Pons (tissue), 1 donor: ENCODE results near the gene ST3GAL4.
A peak's percentile ranks its signal among the peaks of the same experiment; 100 is the strongest.
"Not testable (repeated sequence)": the region's sequence is repeated elsewhere in the genome, so short reads cannot be mapped to it uniquely, and the experiment has no call there.

ENCODE experiments used
- DNase-seq: peaks from one replicate; pipeline ENCODE4 v3.0.0-alpha.2; 2016; ENCODE audit warnings: low spot score

ST3GAL4 gene

DNA sequence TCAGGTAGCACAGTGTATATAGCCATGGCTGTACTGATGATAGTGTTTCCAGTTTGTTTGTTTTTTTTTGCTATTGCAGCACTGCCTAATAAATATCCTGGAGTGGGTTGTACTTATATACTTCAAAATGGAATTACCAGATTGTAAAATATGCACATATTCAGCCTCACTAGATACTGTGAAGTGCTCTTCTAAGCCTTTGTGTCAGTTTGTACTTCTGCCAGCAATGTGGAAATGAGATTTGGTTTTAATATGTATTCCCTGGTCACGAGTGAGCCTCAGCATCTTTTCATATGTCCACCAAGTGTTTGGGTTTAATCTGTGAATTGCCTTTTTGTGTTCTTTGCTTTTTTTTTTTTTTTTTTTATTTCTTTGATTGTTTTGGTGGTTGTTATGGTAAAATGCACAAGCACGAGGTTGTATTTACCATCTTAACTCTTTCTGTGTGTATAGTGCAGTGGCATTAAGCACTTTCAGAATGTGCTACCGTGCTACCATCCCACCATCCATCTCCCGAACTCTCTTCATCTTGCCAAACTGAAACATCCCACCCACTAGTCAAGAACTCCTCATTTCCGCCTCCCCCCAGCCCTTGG is 34.9 kb downstream of the ST3GAL4 start:
- DNase-seq, result no peak

DNA sequence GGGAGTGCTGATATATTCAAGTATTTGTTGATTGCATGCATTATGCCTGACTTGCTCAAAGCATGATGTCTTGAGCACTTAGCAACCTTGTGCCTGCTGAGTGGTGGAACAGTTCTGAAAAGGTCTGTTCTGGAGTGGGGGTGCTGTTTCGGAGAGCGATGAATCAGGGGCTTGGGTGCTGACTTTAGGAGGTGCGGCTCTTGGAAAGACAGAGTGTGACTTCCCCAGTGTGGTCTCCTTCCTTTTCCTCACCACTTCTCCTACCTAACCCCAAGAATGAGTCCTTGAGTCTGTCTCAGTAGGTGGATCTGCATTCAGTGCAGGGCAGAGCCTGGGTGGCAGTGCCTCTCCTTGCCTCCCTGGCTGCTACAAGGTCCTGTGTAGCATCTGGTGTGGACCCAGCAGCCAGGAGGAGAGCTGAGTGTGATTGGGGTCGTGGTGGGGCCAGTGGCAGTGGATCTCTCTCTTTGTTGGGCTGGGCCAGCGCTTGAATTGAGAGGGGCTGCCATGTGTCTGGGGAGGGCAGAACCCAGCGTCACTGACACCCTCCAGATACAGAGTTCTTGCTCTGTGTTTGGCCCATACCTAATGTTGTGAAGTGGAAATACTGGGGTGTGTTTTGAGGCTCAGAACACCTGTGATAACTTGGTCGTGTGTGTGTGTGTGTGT is 35.9 kb downstream of the ST3GAL4 start:
- no peak for DNase-seq

DNA sequence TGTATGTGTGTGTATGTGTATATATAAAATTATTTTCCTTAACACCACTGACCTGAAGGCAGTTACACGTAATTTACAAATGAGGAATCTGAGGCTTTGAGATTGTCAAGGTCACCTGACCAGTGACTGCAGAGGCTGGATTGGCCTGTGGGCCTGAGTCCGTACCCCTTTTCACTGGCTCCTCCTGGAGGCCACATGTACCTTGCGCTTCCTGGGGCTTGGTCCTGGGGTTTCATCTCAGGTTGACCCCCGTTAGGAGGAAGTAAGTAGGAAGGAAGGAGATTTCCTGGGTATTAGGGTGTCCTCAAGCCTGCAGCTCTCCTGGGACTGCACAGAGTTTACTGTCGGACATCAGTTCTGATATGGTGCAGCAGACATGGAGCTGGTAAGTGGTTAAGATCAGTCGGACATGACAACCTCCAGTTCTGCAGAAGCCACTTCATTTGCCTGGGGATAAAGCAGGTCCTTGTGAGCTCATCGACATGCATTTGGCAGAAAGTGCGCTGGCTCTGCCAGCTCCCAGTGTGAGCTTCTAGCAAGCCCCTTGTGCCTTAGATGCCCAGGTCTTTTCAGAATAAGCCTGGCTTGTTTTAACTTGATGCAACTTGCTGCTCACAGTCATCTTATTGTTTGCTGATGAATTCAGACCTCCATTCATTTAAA is 36.6 kb downstream of the ST3GAL4 start:
- peak; percentile 94 for DNase-seq

DNA sequence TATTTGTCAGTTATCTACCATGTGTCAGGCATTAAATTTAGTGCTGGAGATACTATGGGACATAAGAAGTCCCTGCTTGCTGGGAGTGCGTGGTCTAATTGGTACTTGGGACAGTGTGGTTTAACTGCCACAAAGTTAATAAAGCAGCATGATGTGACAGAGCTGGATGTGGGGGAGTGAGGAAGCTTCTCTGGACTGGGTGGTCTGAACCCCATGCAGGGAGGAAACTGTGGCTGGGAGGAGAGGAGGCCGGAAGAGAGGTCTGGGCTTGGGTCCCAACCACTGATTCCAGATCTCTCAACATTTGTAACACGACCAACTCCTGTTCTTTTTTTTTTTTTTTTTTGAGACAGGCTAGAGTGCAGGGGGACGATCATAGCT is 37.1 kb downstream of the ST3GAL4 start:
- no peak for DNase-seq

DNA sequence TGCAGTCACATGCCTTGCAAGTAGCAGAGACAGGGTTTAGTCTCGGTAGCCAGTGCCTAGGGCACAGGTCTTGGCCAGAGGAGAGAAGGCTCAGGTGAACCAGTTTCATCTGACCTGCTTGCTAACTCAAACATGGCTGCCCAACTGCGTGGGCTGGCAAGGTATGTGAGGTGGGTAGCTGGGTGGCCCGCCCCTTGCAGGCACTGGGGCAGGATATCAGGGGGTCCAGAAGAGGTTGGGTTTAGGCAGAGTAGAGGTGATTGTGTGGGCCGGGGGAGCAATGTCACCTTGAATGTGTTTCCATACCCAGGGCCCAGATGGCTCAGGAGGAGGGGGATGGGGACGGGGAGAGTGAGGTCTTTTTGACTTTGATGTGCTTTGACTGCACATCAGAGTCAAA is 37.7 kb downstream of the ST3GAL4 start:
- no peak for DNase-seq

DNA sequence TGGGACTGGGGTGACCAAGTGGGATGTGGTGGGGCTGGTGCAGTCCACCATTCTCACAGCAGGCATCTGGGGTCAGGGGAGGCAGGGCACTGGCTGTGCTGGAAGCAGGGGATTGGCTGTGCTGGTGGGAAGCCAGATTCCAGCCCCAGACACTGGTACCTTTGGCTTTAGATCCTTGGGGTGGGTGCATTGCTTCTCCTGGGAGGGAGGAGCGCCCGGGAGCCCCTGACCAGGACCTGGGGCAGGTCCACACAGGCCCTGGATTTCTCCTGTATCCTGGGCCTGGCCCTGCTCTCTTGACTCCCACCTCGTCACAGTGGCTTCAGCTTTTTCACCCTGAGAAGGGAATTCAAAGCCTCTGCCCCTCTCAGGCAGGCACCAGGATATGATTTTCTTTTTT is 38.5 kb downstream of the ST3GAL4 start:
- no peak for DNase-seq

DNA sequence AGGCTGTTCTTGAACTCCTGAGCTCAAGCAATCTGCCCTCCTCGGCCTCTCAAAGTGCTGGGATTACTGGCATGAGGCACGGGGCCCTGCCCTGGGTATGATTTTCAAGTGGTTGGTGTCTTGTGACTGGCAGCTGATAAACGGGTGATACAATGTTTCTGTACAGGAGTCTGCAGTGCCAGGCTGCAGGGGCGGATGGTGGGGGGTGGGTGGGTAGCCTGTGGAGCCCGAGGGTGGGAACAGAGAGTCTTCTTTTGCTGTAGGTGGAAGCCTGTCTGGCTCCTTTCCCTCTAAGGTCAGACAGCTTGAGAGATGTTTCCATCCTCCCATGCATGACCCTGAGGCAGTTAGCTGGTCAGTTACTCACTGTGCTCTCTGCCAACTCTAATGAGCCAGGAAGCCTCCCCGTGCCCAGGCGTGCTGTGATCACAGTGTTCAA is 39.2 kb downstream of the ST3GAL4 start:
- DNase-seq, result peak; percentile 58

DNA sequence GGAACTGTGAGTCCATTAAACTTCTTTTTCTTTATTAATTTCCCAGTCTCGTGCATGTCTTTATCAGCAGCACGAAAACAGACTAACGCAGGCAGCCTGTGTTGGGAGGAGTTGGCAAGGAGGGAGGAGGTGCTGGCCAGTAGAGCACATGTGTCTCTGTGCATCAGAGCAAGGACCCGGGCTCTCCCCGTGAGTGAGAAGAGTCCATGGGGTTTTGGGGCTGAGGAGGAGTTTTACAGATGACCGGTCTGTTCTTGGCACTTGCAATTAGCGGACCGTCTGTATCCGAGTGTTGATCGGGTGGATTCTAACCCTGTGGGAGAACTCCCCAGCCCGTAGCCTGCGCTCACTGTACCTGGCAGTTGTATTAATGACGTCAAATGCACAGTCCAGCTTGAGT is 40.3 kb downstream of the ST3GAL4 start:
- not testable (repeated sequence) for DNase-seq

DNA sequence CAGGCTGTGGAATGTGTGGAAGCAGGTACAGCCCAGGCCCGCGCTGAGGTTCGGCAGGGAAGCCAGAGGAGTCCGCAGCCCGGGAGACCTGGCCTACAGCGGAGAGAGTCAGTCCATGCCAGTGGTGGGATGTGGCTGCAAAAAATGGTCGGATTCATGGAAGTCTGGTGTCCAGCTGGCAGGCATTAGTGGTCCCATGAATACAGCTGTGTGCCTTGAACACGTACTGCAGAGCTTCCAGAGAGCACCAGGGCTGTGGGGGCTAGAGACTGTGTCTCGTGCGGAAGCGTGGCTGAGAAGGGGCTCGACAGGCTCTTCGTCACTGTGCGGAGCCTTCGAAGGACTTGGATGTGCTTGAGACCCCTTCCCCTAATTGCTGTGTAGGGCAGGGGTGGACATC is 40.8 kb downstream of the ST3GAL4 start:
- not testable (repeated sequence) for DNase-seq

DNA sequence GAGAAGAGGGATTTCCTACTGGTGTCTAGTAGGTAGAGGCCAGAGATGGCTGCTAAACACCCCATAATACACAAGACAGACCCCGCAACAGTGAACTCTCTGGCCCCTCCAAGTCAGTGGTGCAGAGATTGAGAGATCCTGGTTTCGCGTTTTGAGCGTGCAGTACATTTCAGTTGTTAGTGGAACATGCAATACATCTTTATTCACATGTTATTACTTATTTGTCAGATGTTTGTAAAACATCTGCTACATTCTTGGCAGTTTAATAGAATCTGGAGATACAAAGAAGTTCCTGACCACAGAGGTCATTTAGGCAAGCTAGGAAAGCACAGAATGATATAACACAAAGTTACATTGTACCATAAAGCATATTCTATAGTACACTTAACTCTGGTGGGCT is 41.5 kb downstream of the ST3GAL4 start:
- DNase-seq, result no peak

DNA sequence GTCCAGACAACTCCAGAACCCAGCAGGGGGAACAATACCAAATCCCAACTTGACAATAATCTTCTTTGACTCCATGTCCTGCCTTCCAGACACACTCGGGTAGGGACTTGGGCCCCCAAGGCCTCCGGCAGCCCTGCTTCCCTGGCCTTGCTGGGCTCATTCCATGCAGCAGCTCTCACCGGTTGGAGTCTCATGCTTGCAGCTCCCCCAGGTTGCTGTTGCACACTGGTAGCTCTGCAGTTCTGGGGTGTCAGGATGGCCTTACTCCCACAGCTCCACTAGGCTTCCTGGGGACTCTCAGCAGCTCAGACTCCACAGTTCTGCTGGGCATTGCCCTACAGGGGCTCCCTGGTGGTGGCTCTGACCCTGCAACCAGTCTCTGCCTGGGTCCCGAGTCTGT is 42.8 kb downstream of the ST3GAL4 start:
- DNase-seq, result no peak

DNA sequence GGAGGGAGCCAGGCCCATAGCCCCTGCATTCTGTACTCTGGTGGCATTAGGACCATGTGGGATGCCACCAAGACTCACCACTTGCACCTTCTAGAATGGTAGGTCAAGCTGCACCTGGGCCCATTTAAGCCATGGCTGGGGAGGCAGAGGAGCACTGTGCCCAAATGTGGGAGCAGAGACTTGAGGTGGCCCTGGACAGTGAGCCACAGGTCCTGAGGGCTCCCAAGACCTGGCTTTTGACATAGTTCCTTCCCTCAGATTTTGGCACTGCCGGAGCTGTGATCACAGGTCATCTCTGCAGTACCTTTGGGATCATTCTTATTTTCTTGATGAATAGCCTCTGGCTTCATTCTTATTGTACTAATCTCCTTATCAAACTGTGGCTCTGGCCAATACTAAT is 43.2 kb downstream of the ST3GAL4 start:
- no peak for DNase-seq

DNA sequence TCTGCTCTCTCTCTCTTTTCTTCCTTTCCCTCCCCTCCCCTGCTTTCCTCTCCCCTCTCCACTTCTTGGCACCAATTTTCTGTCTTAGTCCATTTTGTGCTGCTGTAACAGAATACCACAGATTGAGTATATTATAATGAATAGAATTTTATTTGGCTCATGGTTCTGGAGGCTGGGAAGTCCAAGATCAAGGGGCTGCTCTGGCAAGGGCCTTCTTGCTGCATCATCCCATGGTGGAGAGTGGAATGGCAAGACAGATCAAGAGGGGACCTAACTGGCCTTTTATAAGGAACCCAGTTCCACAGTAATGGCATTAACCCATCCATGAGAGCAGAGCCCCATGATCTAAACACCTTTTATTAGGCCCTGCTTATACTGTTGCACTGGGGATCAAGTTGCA is 44.5 kb downstream of the ST3GAL4 start:
- no peak for DNase-seq

DNA sequence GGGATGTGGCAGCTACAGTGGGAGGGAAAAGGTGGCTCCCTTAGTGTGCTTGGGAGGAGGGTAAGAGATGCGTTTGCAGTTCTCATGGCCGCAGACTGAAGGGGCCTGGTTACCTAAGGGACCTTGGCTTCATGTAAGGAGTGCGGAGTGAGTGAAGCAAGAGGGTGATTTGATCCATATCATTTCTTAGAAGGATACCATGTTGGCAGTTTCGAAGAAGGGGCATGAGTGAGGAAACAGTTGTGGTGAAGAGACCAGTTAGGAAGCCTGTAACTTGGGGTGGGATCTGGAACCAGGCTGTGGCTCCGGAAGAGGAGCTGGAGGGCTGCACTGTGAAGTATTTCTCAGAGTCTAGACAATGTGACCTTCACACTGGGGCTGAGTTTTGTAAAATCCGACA is 45.0 kb downstream of the ST3GAL4 start:
- no peak for DNase-seq

DNA sequence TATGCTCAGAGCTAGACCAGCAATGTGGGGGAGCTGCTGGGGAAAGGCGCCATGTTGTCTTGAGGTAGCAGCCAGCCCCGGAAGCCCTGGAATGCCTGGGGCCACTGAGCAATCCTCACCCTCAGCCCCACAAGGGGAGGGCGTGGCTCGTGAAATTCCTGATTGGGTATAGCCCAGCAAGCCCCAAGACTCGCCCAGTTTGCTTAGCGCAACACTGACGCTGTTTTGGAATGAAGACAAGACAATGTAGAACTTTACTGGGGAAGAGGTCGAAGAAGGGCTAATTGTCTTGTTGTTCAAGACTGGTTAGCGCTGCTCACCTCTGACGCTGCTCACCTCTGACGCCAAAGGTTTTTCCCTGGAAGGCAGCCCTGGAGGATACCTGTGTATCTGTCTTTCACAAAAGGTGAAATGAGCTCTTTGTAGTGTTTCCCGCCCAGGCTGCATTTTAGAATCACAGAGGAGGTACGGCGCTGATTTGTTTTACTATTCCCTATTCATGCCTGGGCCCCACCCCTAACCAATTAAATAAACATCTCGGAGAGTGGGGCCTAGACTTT is 47.6 kb downstream of the ST3GAL4 start:
- no peak for DNase-seq

DNA sequence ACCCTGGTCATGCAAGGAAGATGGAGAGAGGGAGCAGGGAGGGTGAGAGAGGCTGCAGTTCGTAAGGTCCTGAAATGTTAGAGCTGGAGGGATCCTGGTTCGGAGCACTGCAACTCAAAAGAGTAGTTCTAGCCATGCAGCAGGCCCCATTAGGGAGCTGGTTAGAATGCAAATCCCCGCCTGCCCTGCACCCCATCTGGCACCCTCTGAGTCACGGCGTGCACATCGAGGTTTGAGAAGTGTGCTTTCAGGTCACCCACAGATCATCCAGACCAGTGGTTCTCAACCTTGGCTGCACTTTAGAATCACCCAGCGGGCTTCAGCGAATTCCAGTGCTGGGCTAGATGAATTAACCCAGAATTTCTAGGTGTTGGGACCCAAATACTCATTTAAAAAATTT is 48.2 kb downstream of the ST3GAL4 start:
- DNase-seq, result no peak

DNA sequence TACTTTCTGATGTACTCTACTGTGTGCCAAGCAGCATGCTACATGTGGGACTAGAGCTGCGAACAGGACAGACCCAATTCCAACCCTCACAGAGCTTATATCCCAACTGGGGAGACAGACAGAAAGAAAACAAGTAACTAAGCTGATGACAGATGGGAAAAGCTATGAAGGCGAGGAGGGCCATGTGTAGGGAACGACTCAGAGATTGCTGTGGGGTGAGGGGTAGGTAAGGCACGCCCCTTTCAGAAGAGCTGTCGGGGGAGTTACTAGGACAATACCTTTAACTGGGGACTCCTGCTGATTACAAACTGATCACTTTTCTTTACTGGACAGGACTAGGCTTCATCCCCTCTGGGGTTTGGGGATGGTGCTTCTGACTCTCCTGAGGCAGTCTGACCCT is 48.9 kb downstream of the ST3GAL4 start:
- DNase-seq, result no peak

DNA sequence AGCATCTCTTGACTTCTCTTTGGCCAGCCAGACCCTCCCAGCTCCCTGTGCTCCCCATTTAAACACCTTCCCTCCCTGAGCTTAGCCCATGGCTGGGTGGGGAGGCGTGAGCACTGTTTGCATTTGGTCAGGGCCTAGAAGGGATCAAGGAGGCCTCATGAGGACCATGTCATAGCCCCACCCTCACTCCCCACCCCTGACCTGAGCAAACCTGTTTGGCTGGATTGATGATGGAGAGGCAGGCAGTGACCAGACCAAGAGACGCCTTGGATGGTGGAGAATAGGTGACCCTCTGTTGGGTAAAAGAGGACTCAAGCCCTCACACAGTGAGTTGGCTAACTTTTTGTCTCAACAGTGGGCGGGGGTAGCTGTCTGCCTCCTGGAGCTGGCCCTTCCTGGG is 49.9 kb downstream of the ST3GAL4 start:
- DNase-seq, result no peak

DNA sequence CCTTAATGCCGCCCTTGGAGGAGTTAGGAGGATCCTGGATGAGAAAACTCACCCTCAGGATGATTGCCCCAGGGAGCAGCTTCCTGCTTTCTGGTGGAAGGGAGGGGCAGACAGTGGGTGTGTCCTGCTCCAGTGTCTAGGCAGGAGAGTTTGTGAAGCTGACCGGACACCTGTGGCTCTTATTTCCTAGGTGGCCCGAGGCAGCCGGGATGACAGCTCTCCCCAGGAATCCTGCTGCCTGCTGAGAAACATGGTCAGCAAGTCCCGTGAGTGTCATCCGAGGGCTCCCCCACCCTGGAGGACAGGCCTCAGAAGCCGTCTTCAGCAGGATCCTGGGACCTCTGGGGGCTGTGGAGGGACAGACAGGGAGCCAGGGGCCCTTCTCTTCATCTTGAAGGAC is 50.4 kb downstream of the ST3GAL4 start:
- no peak for DNase-seq

DNA sequence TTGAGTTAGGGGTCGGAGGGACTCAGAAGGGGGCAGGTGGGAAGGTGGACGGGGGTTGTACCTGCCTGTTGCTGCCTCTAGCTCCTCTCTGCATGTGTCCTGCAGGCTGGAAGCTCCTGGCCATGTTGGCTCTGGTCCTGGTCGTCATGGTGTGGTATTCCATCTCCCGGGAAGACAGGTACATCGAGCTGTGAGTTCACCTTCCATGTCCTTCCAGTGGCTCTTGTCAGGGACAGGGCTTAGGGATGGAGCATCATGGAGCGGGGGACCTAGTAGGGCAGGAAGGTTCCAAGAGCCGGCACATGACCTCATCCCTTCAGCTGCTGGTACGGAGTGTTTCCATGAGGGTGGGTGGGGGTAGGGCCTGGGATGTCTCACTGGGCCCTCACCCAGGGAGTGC is 50.9 kb downstream of the ST3GAL4 start:
- no peak for DNase-seq

DNA sequence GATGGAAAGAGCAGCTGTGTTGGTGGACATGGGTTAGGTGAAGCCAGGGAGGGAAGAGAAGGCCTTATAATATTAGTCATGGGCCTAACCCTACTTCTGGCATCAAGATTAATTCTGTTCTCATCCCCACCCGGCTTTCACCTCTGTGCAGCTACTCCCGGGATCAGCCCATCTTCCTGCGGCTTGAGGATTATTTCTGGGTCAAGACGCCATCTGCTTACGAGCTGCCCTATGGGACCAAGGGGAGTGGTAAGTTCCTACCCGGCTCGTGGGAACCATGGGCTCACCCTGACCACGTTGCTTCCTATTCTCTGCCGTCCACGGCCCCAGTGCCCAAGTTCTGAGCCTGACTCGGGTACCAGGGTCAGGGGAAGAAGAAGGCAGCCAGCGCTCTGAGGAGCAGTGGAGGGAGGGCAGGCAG is 51.6 kb downstream of the ST3GAL4 start:
- DNase-seq, result no peak

DNA sequence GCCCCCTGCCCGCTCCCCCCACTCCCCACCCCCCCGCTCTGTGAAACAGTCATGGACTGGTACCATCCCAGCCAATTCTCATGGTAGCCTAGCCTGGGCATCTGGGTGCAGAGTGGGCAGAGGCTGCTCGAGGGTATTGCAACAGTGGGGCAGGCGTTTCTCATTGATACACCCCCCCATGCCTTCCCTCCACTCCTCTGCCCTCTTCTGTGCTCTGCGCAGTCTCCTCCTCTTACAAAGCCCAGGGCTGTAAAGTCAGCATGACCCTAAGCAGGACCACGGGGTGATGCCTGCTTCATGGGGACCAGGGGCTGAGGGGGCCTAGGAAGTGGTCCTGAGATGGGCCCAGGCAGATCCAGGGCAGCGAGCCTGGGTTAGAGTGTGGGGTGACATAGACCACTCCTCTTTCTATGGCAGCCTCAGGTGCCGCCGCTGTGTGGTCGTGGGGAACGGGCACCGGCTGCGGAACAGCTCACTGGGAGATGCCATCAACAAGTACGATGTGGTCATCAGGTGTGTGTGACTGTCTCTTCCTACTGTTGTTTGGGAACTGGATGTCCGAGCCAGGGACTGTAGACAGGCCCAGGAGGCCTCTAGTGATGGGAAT is 52.3 kb downstream of the ST3GAL4 start:
- DNase-seq, result no peak

DNA sequence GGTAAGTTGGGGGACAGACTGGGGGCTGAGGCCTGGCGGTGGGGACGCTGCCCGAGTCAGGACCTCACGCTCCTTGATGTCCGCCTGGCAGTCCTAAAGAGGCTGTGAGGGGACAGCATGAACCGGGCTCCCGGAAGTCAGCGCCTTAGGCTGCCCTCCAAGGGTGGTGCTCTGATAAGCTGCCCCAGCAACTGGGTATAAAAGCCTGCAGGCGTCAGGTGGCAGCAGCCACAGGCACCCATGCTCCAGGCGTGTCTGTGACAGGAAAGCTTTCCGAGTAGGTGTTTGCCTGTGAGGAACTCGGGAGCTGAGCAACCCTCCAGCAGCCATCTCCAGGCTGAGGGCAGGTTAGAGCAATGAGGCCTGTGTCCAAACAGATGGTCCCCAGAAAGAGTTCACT is 53.0 kb downstream of the ST3GAL4 start:
- DNase-seq, result no peak
